PC-3 (cell line): Measurements from ENCODE around the gene ZNF311.
A peak's percentile ranks its signal among the peaks of the same experiment; 100 is the strongest.

Experiments
- CTCF ChIP-seq: fragments of 300-600 bp; sonication (generic); conservative IDR thresholded peaks from 2 replicates; pipeline ENCODE4 v1.5.1; 2017; ENCODE audit warnings: antibody characterized with exemption, low read depth, mild to moderate bottlenecking, low read length
- EZH2 ChIP-seq: fragments of 300-600 bp; sonication (generic); IDR thresholded peaks from one replicate; pipeline ENCODE4 v1.6.1; 2017; ENCODE audit warnings: antibody characterized with exemption, mild to moderate bottlenecking, low read length; ENCODE audit not compliant: unreplicated experiment
- EZH2phosphoT487 ChIP-seq: fragments of 300-600 bp; sonication (generic); IDR thresholded peaks from 2 replicates; pipeline ENCODE4 v1.6.1; 2018; ENCODE audit warnings: mild to moderate bottlenecking, antibody characterized with exemption, low read length, borderline replicate concordance

GRCh38 chr6:28981431-28981832, 23.7 kb downstream of the ZNF311 start:
- peak; percentile 6; the same call in 1 of the 2 replicates for TF ChIP-seq CTCF
- TF ChIP-seq EZH2 = no peak
- no peak for TF ChIP-seq EZH2phosphoT487
